GM23338 (cell line): Measurements from ENCODE around the gene CLTA.

ENCODE experiments used
- POLR2AphosphoS5 ChIP-seq: IDR thresholded peaks from 2 replicates; pipeline ENCODE4 v1.6.1; 2016; ENCODE audit warnings: antibody characterized with exemption, low read depth
- TF ChIP-seq, protein P1 (sequence below), 2 experiments: fragments of 200-600 bp in 1 of 2; sonication (generic) in 1 of 2; conservative IDR thresholded peaks; 2 replicates each; pipeline versions ENCODE4 v1.5.1 to v1.6.1; 2016 to 2017; ENCODE audit warnings: antibody characterized with exemption in 2 of 2, low read depth in 2 of 2, mild to moderate bottlenecking in 2 of 2, moderate library complexity in 1 of 2
- TF ChIP-seq, protein P2 (sequence below): IDR thresholded peaks from one replicate; pipeline ENCODE4 v1.6.1; 2018; ENCODE audit warnings: antibody characterized with exemption; ENCODE audit not compliant: unreplicated experiment

DNA sequence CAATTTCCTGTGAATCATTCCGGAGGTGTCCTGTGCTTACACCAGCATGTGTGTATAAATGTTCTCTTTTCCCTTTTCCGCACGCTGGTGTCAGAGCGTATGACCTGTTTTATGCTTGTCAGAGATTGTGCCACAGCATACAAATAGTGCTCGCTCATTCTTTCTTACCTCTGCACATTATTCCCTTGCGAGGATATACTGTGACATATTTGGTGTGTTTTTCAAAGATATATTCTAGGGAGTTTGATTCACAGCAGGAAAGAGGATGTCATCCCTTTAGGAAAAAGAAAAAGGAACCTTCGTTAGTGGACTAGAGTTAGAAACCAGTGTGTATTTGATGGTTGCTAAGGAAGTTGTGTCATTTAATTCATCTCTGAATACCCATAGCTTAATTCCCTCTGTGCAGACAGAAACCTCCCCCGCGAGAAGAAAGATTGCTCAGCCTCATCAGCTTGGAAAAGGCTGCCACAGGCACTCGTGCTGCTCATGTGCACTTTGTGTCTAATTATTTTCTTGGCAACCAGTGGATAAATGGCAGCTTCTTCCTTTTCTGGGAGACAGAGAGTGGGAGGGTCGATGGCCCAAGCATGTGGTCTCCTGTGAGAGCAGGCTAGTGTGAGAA is 36.3 kb upstream of the CLTA start:
- TF ChIP-seq, protein P1, sequence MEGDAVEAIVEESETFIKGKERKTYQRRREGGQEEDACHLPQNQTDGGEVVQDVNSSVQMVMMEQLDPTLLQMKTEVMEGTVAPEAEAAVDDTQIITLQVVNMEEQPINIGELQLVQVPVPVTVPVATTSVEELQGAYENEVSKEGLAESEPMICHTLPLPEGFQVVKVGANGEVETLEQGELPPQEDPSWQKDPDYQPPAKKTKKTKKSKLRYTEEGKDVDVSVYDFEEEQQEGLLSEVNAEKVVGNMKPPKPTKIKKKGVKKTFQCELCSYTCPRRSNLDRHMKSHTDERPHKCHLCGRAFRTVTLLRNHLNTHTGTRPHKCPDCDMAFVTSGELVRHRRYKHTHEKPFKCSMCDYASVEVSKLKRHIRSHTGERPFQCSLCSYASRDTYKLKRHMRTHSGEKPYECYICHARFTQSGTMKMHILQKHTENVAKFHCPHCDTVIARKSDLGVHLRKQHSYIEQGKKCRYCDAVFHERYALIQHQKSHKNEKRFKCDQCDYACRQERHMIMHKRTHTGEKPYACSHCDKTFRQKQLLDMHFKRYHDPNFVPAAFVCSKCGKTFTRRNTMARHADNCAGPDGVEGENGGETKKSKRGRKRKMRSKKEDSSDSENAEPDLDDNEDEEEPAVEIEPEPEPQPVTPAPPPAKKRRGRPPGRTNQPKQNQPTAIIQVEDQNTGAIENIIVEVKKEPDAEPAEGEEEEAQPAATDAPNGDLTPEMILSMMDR (conservative IDR thresholded peaks at IDR 0.05; ENCODE audit: low read depth in 2 of 2), result no peak
- TF ChIP-seq, protein P2, sequence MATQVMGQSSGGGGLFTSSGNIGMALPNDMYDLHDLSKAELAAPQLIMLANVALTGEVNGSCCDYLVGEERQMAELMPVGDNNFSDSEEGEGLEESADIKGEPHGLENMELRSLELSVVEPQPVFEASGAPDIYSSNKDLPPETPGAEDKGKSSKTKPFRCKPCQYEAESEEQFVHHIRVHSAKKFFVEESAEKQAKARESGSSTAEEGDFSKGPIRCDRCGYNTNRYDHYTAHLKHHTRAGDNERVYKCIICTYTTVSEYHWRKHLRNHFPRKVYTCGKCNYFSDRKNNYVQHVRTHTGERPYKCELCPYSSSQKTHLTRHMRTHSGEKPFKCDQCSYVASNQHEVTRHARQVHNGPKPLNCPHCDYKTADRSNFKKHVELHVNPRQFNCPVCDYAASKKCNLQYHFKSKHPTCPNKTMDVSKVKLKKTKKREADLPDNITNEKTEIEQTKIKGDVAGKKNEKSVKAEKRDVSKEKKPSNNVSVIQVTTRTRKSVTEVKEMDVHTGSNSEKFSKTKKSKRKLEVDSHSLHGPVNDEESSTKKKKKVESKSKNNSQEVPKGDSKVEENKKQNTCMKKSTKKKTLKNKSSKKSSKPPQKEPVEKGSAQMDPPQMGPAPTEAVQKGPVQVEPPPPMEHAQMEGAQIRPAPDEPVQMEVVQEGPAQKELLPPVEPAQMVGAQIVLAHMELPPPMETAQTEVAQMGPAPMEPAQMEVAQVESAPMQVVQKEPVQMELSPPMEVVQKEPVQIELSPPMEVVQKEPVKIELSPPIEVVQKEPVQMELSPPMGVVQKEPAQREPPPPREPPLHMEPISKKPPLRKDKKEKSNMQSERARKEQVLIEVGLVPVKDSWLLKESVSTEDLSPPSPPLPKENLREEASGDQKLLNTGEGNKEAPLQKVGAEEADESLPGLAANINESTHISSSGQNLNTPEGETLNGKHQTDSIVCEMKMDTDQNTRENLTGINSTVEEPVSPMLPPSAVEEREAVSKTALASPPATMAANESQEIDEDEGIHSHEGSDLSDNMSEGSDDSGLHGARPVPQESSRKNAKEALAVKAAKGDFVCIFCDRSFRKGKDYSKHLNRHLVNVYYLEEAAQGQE, result no peak
- TF ChIP-seq POLR2AphosphoS5, result no peak
